AG08395 (cell line): ENCODE measurements around the gene GPR137C.

Source experiments
- DNase-seq: peaks from one replicate; pipeline ENCODE4 v3.0.0; 2012; ENCODE audit warnings: mixed read lengths, low spot score

Gene GPR137C

GRCh38 chr14:52683985-52684520 lies 131.4 kb downstream of the GPR137C start:
- no peak for DNase-seq

- no peak for DNase-seq
These were observed 133.5 kb downstream of the GPR137C start for GRCh38 chr14:52686176-52686575.
